Subcutaneous adipose tissue (tissue), 4 donors: ENCODE measurements around the gene ARPC4. TPM values are rescaled to one million over a fixed set of nuclear protein-coding genes. Genes with fewer than 3 reads are reported as not detected.

ENCODE experiments used
- CTCF ChIP-seq: fragments of 450-650 bp; IDR thresholded peaks from one replicate; pipeline ENCODE4 v1.5.1; 2016; ENCODE audit warnings: low read depth, mild to moderate bottlenecking, control low read depth, antibody characterized with exemption, moderate library complexity
- total RNA-seq, 4 donors: library from RNA; depleted of rRNA; stranded (reverse); fragments of >200 nt; gene quantifications; one replicate each; pipeline ENCODE4 v1.1.0, GENCODE V29; 2016

ARPC4 gene
- total RNA-seq, 4 donors from 2014 or later, result 85.4 to 174 (median 158) TPM

GRCh38 chr3:9838856-9839255 is 46.0 kb downstream of the ARPC4 start:
- TF ChIP-seq CTCF, result no peak

- no peak for TF ChIP-seq CTCF
These were observed 48.1 kb downstream of the ARPC4 start for GRCh38 chr3:9841015-9841414.

GRCh38 chr3:9843715-9844438 is 51.0 kb downstream of the ARPC4 start, which contains the start of gene RPUSD3:
RPUSD3 (minus strand) TSS chr3:9844008; CDS start chr3:9843990, 18 bp downstream.
- TF ChIP-seq CTCF, result no peak

- no peak for TF ChIP-seq CTCF
These were observed 53.3 kb downstream of the ARPC4 start for GRCh38 chr3:9846231-9846630.

- TF ChIP-seq CTCF, result no peak
These were observed 54.1 kb downstream of the ARPC4 start for GRCh38 chr3:9846931-9847488.

GRCh38 chr3:9852528-9852927 is 59.6 kb downstream of the ARPC4 start:
- TF ChIP-seq CTCF, result no peak

- no peak for TF ChIP-seq CTCF
These were observed 62.7 kb downstream of the ARPC4 start for GRCh38 chr3:9855594-9855993.

Other genes starting within 250 kb of the ARPC4 start
- gene LHFPL4, start 239.3 kb upstream of the ARPC4 start, total RNA-seq, result not detected
- 10 to 100 TPM; 28.0 to 46.6 (median 39.4) TPM for gene MTMR14, start 143.6 kb upstream of the ARPC4 start, total RNA-seq
- gene CPNE9, start 89.2 kb upstream of the ARPC4 start, total RNA-seq, result 1 to 10 TPM in 1 of 4 donors, not detected in 3; 2.0 TPM
- 10 to 100 TPM; 11.3 to 18.8 (median 14.5) TPM for gene BRPF1, start 61.3 kb upstream of the ARPC4 start, total RNA-seq
- 10 to 100 TPM; 16.0 to 23.0 (median 19.3) TPM for gene OGG1, start 43.1 kb upstream of the ARPC4 start, total RNA-seq
- 100 to 1,000 TPM in 1 of 4 donors, 10 to 100 TPM in 3; 57.0 to 122 (median 66.6) TPM for gene CAMK1, start 23.1 kb upstream of the ARPC4 start, total RNA-seq
- 10 to 100 TPM; 32.1 to 69.6 (median 58.9) TPM for gene TADA3, start 609 bp upstream of the ARPC4 start, total RNA-seq
- 100 to 1,000 TPM in 1 of 4 donors, 10 to 100 TPM in 3; 36.5 to 125 (median 70.0) TPM for gene TTLL3, start 17.2 kb downstream of the ARPC4 start, total RNA-seq
- gene RPUSD3, start 50.9 kb downstream of the ARPC4 start, total RNA-seq, result 10 to 100 TPM; 28.9 to 40.1 (median 33.8) TPM
- 1,000 to 10,000 TPM in 2 of 4 donors, 100 to 1,000 TPM in 2; 684 to 1,626 (median 1,205) TPM for gene CIDEC, start 87.2 kb downstream of the ARPC4 start, total RNA-seq
- 10 to 100 TPM; 53.7 to 83.8 (median 60.2) TPM for gene JAGN1, start 97.5 kb downstream of the ARPC4 start, total RNA-seq
- gene IL17RE, start 109.8 kb downstream of the ARPC4 start, total RNA-seq, result 10 to 100 TPM in 3 of 4 donors, 1 to 10 TPM in 1; 5.9 to 27.9 (median 14.2) TPM
- gene IL17RC, start 124.0 kb downstream of the ARPC4 start, total RNA-seq, result 10 to 100 TPM; 26.3 to 99.3 (median 82.1) TPM
- 10 to 100 TPM; 30.2 to 45.6 (median 35.5) TPM for gene CRELD1, start 140.8 kb downstream of the ARPC4 start, total RNA-seq
- gene PRRT3, start 159.3 kb downstream of the ARPC4 start, total RNA-seq, result 1 to 10 TPM in 2 of 4 donors, under 1 TPM in 2; 0.82 to 2.4 (median 1.0) TPM
- gene EMC3, start 193.8 kb downstream of the ARPC4 start, total RNA-seq, result 100 to 1,000 TPM in 1 of 4 donors, 10 to 100 TPM in 3; 71.6 to 103 (median 90.8) TPM
- gene FANCD2, start 233.4 kb downstream of the ARPC4 start, total RNA-seq, result 10 to 100 TPM in 2 of 4 donors, 1 to 10 TPM in 2; 1.5 to 12.2 (median 7.2) TPM